Measurements from ENCODE around the gene SUSD1.

- TF ChIP-seq TAF1 (IDR thresholded peaks at IDR 0.05; ENCODE audit: low read depth, low read length): no peak
- no peak for TF ChIP-seq POLR2A (IDR thresholded peaks at IDR 0.05; ENCODE audit: low read depth, low read length)
- TF ChIP-seq PAX5 (IDR thresholded peaks at IDR 0.05; ENCODE audit: insufficient read depth, low read length, severe bottlenecking): no peak
Observed at GRCh38 chr9:112207451-112207850, 32.4 kb upstream of the SUSD1 start.
